HG03139 (cell line): ENCODE measurements around the gene COL6A3.
"Not testable (repeated sequence)": the region's sequence is repeated elsewhere in the genome, so short reads cannot be mapped to it uniquely, and the experiment has no call there.

Experiments
- ATAC-seq: cut with Tn5 transposase; IDR thresholded peaks from one replicate; pipeline ENCODE4 v1.9.1; 2021; ENCODE audit not compliant: unreplicated experiment

Gene COL6A3

GRCh38 chr2:237390235-237390634, 23.7 kb downstream of the COL6A3 start:
- no peak for ATAC-seq

GRCh38 chr2:237389831-237390230, 24.1 kb downstream of the COL6A3 start:
- ATAC-seq: no peak

GRCh38 chr2:237388036-237388435, 25.9 kb downstream of the COL6A3 start:
- ATAC-seq: no peak

- ATAC-seq: no peak
These were observed 29.3 kb downstream of the COL6A3 start for GRCh38 chr2:237384672-237385020.

GRCh38 chr2:237383991-237384671, 29.8 kb downstream of the COL6A3 start:
- ATAC-seq: no peak

GRCh38 chr2:237380768-237381167, 33.2 kb downstream of the COL6A3 start:
- ATAC-seq: no peak

GRCh38 chr2:237379636-237380035, 34.3 kb downstream of the COL6A3 start:
- no peak for ATAC-seq

GRCh38 chr2:237378650-237379049, 35.3 kb downstream of the COL6A3 start:
- no peak for ATAC-seq

GRCh38 chr2:237374284-237375060, 39.5 kb downstream of the COL6A3 start:
- no peak for ATAC-seq

GRCh38 chr2:237371856-237372255, 42.1 kb downstream of the COL6A3 start:
- ATAC-seq: no peak

DNA sequence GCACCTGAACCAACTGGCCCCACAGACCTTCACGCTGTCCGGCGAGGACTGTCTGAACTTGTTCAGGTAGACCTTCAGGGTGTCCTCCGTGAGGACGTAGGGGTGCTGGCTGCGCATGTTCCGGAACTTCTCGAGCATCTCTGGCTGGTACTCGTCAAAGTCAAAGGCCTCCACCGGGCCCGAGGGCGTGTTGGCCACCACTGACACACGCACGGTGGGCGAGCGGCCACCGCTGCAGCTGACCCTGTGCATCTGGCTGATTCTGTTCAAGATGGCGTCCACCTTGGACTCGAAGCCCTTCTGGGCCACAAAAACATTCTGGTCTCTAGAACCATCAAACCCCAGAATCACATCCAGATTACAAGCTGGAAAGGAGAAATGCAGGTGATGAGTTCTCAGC, 48.3 kb downstream of the COL6A3 start:
- no peak for ATAC-seq

DNA sequence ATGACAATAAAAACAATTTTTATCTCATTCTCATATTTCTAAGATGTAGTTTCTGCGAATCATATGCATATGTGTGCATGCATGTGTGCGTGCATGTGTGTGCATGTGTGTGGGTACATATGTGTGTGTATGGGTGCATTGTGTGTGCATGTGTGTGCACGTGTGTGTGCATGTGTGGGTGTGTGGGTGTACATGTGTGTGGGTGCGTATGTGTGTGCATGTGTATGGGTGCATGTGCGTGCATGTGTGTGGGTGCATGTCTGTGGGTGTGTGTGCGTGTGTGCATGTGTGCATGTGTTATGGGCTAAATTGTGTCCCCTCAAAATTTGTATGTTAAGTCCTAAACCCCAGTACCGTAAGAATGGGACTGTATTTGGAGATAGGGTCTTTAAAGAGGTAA, 49.3 kb downstream of the COL6A3 start:
- ATAC-seq: no peak

GRCh38 chr2:237361194-237362004, 52.6 kb downstream of the COL6A3 start:
- no peak for ATAC-seq

DNA sequence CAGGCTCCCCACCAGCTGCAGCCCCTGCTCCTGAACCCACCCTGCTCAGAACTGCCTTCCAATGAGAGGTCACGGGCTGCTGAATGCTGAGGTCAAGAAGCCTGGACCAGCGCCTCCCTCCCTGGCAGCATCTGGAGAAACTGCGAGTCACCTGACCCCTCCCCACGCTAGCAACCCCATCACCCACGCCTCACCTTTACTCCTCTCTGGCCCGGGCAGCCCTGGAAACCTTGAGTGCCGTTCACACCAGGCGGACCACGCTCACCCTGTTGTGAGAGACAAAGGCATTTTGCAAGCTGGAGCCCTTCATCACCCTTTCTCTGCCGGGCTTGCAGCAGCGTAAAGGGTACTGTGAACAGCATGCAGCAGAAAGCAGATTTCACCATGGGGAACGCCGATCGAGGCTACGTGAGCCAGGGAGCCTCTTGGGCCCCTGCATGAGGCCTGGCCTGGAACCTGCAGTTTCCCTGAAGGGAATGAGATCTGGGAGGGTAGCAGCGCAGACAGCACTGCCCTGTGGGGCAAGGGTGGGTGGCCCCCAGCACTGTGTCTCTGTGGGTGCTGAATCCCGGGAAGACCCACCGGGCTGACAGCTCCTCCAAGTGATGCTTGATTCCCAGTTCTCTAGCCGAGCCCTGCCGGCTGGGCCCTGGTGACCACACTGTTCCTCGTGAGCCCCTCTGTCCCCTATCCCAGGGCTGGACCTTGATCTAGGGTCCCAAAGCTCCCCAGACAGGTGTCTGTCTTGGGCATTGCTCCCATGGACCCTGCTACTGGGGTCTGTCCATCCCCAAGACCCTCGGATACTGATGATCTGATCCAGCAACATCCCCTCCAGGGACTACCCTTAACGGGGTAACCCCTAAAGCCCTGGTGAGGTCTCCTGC, 53.8 kb downstream of the COL6A3 start:
- no peak for ATAC-seq

DNA sequence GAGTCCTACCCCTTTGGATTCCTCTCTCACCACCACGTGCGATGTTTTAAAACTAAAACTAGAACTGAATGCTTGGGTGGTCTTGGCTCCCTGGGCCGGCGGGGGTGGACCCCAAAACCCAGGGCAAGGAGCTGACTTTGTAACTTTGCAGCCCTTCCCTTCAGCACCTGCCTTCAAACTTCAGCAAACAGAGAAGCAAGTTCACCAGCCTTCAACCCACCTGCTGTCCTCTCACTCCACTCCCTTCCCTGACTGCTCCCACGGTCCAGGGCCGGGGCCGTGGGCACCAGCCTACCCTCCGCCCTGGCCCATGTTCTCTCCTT, 54.5 kb downstream of the COL6A3 start:
- ATAC-seq: no peak

- ATAC-seq: no peak
These were observed 55.0 kb downstream of the COL6A3 start for GRCh38 chr2:237358721-237359517.

GRCh38 chr2:237355701-237356100, 58.3 kb downstream of the COL6A3 start:
- no peak for ATAC-seq

DNA sequence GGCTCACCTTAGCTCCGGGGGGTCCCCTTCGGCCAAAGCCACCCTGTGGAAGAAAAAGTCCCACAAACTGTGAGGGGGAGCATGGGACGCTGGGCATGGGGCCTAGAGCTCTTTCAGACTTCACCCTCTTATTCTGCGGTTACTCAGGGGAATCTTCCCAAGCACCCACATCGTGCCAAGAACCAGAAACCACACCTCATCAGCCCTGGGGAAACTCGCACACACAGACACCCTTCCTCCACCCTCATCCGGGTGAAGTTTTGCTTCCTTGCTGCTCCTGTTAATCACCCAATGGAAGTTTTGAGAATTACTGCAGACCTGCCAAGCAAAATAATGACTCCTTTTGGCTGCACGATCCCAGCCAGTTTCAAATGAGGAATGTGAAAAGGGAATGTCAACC, 59.1 kb downstream of the COL6A3 start:
- ATAC-seq: no peak

- ATAC-seq: not testable (repeated sequence)
These were observed 59.8 kb downstream of the COL6A3 start for GRCh38 chr2:237354172-237354571.

DNA sequence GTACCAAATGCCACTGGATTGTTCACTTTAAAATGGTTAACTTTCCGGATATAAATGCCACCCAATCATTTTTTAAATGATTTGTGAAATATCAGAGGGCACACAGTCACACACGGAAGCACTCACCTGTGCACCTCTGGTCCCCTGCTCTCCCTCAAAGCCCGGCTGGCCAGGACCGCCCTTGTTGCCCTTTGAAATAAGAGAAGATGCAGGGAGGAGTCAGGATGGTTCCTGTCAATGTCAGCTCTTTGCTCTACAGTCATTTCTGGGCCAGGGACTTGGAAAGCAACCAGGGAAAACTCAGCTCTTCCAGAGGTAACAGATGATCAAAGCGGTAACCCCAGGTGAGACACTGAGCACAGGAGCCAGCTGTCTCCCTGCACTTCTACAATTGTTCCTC, 60.7 kb downstream of the COL6A3 start:
- ATAC-seq: no peak
